Measurements from ENCODE around the gene ALDH9A1. TPM values are rescaled to one million over a fixed set of nuclear protein-coding genes. Genes with fewer than 3 reads are reported as not detected.

ALDH9A1 gene
- total RNA-seq, 1 experiment from 2014 or later, result 78.0 TPM

DNA sequence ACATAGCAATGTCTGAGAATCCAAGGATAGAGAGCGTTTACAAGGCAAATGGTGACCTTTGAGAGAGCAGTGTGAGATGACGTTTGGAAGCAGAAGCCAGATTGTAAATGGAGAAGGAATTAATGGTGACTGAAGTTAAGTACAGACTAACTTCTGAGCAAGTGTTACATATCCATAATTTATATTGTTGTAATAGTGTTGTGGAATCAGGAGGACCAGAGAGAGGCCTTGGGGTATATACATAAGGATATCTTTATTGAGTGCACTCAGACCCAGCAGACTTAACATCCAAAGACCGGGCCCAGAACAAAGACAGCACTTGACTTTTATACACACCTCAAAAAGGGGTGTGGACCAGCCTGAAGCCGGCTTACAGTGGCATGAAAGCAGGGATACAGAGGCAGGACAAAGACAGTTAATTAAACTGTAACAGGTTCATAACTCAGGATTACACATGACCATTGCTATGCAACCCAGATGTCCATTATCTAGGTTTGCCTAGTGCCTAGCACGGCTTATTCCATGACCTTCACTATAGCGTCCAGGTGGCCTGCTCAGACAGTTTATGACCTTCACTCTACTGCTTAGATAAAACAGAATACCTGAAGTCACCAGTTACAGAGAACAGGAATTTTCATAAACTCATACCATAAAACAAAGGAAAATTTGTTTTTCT, 70.1 kb downstream of the ALDH9A1 start:
- no peak for ATAC-seq
- TF ChIP-seq EZH2phosphoT487 (IDR thresholded peaks at IDR 0.05; ENCODE audit: borderline replicate concordance, low read length) (no peak), EZH2 (IDR thresholded peaks at IDR 0.05; ENCODE audit: low read length, unreplicated experiment) (no peak)
- TF ChIP-seq, protein P1, sequence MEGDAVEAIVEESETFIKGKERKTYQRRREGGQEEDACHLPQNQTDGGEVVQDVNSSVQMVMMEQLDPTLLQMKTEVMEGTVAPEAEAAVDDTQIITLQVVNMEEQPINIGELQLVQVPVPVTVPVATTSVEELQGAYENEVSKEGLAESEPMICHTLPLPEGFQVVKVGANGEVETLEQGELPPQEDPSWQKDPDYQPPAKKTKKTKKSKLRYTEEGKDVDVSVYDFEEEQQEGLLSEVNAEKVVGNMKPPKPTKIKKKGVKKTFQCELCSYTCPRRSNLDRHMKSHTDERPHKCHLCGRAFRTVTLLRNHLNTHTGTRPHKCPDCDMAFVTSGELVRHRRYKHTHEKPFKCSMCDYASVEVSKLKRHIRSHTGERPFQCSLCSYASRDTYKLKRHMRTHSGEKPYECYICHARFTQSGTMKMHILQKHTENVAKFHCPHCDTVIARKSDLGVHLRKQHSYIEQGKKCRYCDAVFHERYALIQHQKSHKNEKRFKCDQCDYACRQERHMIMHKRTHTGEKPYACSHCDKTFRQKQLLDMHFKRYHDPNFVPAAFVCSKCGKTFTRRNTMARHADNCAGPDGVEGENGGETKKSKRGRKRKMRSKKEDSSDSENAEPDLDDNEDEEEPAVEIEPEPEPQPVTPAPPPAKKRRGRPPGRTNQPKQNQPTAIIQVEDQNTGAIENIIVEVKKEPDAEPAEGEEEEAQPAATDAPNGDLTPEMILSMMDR (conservative IDR thresholded peaks at IDR 0.05; ENCODE audit: low read depth, low read length), result no peak
- H3K9ac ChIP-seq (ENCODE audit: low read length), result no peak overlapping the region
- intact Hi-C loops (cut with micrococcal nuclease), result no loop called here
- peaks cover 16% of the 10 kb centered on the region for H3K79me2 ChIP-seq (ENCODE audit: low read length)
- no peaks in the 10 kb centered on the region for H3K27me3 ChIP-seq (ENCODE audit: low read length)
- H3K27ac ChIP-seq (ENCODE audit: low read length), result no peak overlapping the region
- CTCF ChIA-PET, result no interaction called here
- no peaks in the 10 kb centered on the region for H3K9me3 ChIP-seq (ENCODE audit: low read length)
- no peak for DNase-seq
- no peaks in the 10 kb centered on the region for H3K9me2 ChIP-seq (replicated peaks; ENCODE audit: low read length)
- no peaks in the 10 kb centered on the region for H3F3A ChIP-seq (ENCODE audit: low read length, unreplicated experiment)
- H3K36me3 ChIP-seq (ENCODE audit: low read depth, low read length), result no peaks in the 10 kb centered on the region
- no peak overlapping the region for H3K4me3 ChIP-seq (ENCODE audit: low read length)
- POLR2A ChIA-PET (ENCODE audit: unreplicated experiment), result no interaction called here
- no TSS peak for BruUV-seq (replicated peaks)
- H3K4me1 ChIP-seq (ENCODE audit: insufficient read depth, low read length), result peaks cover 18% of the 10 kb centered on the region
- H3K4me2 ChIP-seq (ENCODE audit: low read length), result no peak overlapping the region
- H4K20me1 ChIP-seq (ENCODE audit: low read length), result 0 out of 2 replicates have a peak, but pooled peaks cover 6% of the 10 kb centered on the region
- H2AFZ ChIP-seq (ENCODE audit: low read length), result no peak overlapping the region

DNA sequence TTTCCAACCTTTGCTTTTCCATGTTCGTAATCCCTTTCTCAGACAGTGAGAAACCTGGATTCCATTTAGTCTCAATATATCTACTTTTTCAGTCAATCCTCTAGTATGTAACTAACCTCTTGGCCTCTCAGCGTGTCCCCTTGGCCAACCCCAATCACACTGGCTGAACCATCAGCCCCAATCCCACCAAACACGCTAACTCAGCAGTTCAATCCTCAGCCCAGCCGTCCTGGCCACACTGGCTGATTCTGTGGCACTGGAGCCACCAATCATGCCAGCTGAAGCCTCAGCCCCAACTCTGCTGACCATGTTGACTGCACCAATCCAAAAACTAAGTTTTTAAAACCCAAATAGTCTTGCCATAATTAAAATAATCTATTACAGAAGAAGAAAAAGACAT, 73.9 kb downstream of the ALDH9A1 start:
- Histone ChIP-seq H3K4me2 (ENCODE audit: low read length) (no peak overlapping the region), H3K4me1 (ENCODE audit: insufficient read depth, low read length) (no peaks in the 10 kb centered on the region), H3K79me2 (ENCODE audit: low read length) (no peaks in the 10 kb centered on the region), H3K9me3 (ENCODE audit: low read length) (no peaks in the 10 kb centered on the region), H3K27ac (ENCODE audit: low read length) (no peak overlapping the region), H3F3A (ENCODE audit: low read length, unreplicated experiment) (no peaks in the 10 kb centered on the region), H3K9ac (ENCODE audit: low read length) (no peak overlapping the region), H2AFZ (ENCODE audit: low read length) (no peak overlapping the region), H3K9me2 (replicated peaks; ENCODE audit: low read length) (no peaks in the 10 kb centered on the region), H3K36me3 (ENCODE audit: low read depth, low read length) (no peaks in the 10 kb centered on the region), H3K4me3 (ENCODE audit: low read length) (no peak overlapping the region), H3K27me3 (ENCODE audit: low read length) (peaks cover 3% of the 10 kb centered on the region; the same call in 1 of the 2 replicates), H4K20me1 (ENCODE audit: low read length) (no peaks in the 10 kb centered on the region)
- DNase-seq, result no peak
- ATAC-seq, result no peak
- TF ChIP-seq EZH2 (IDR thresholded peaks at IDR 0.05; ENCODE audit: low read length, unreplicated experiment), result no peak
- no peak for TF ChIP-seq EZH2phosphoT487 (IDR thresholded peaks at IDR 0.05; ENCODE audit: borderline replicate concordance, low read length)
- TF ChIP-seq, protein P1 (conservative IDR thresholded peaks at IDR 0.05; ENCODE audit: low read depth, low read length), result no peak
- intact Hi-C loops (cut with micrococcal nuclease), result no loop called here
- ChIA-PET POLR2A (ENCODE audit: unreplicated experiment) (no interaction called here), CTCF (no interaction called here)
- no TSS peak for BruUV-seq (replicated peaks)

DNA sequence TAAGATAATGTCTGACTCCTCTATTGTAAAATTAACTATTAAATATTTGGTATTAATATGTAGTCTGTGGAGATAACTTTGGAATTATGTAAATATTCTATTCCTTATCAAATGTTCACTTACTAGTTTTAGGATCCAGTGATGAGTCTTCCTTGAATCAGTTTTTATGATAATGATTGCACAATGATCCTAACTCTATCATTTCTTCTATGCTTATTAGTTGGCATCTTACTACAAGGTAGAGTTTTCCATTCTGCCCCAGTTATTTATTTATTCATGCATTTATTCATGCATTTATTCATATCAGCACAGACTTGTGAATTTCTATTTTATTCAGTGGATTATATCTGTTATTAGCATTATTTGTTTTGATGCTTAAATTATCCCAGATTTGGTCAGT, 74.7 kb downstream of the ALDH9A1 start:
- Histone ChIP-seq H3K9me3 (ENCODE audit: low read length) (no peaks in the 10 kb centered on the region), H3K4me3 (ENCODE audit: low read length) (no peak overlapping the region), H3K27me3 (ENCODE audit: low read length) (peaks cover 3% of the 10 kb centered on the region; the same call in 1 of the 2 replicates), H3K27ac (ENCODE audit: low read length) (no peak overlapping the region), H3K36me3 (ENCODE audit: low read depth, low read length) (no peaks in the 10 kb centered on the region), H3K9me2 (replicated peaks; ENCODE audit: low read length) (no peaks in the 10 kb centered on the region), H4K20me1 (ENCODE audit: low read length) (no peaks in the 10 kb centered on the region), H3K79me2 (ENCODE audit: low read length) (no peaks in the 10 kb centered on the region), H3K4me1 (ENCODE audit: insufficient read depth, low read length) (no peaks in the 10 kb centered on the region), H2AFZ (ENCODE audit: low read length) (no peak overlapping the region), H3F3A (ENCODE audit: low read length, unreplicated experiment) (no peaks in the 10 kb centered on the region), H3K4me2 (ENCODE audit: low read length) (no peak overlapping the region), H3K9ac (ENCODE audit: low read length) (no peak overlapping the region)
- CTCF ChIA-PET, result no interaction called here
- POLR2A ChIA-PET (ENCODE audit: unreplicated experiment), result no interaction called here
- ATAC-seq (no peak), DNase-seq (no peak)
- TF ChIP-seq, protein P1 (conservative IDR thresholded peaks at IDR 0.05; ENCODE audit: low read depth, low read length), result no peak
- TF ChIP-seq EZH2phosphoT487 (IDR thresholded peaks at IDR 0.05; ENCODE audit: borderline replicate concordance, low read length) (no peak), EZH2 (IDR thresholded peaks at IDR 0.05; ENCODE audit: low read length, unreplicated experiment) (no peak)
- BruUV-seq (replicated peaks), result no TSS peak
- intact Hi-C loops (cut with micrococcal nuclease), result no loop called here

All from PC-3 (cell line).